Activated naive CD4-positive, alpha-beta T cell treated with anti-CD3 and anti-CD28 coated beads, Interleukin-2, amount 10 ng/mL, durations not matched to agents 7 days and 5 days (primary cell): ENCODE data around the gene ZSCAN32.

ENCODE experiments used
- CTCF ChIA-PET: fragments of 350-600 bp; sonication (Branson Sonifier 250); formaldehyde crosslinking; loops from one replicate; lab custom pipeline; 2021; ENCODE audit warnings: antibody characterized with exemption; lab: Charles Lee
- DNase-seq: peaks from one replicate; pipeline ENCODE4 v3.0.0-alpha.2; 2020
- H3K27ac Mint-ChIP-seq: one replicate; pipeline ENCODE4 v1.8.0; 2021; ENCODE audit warnings: mild to moderate bottlenecking, moderate library complexity, mixed read lengths
- H3K27me3 Mint-ChIP-seq: one replicate; pipeline ENCODE4 v1.8.0; 2021; ENCODE audit warnings: mild to moderate bottlenecking, mixed read lengths
- H3K36me3 Mint-ChIP-seq: one replicate; pipeline ENCODE4 v1.8.0; 2021; ENCODE audit warnings: mixed read lengths
- H3K4me1 Mint-ChIP-seq: one replicate; pipeline ENCODE4 v1.8.0; 2021; ENCODE audit warnings: mixed read lengths
- H3K4me3 Mint-ChIP-seq: one replicate; pipeline ENCODE4 v1.8.0; 2021; ENCODE audit warnings: mild to moderate bottlenecking, moderate library complexity, mixed read lengths
- H3K9me3 Mint-ChIP-seq: one replicate; pipeline ENCODE4 v1.8.0; 2021; ENCODE audit warnings: mixed read lengths

Gene ZSCAN32

GRCh38 chr16:3400779-3401688, at the start of gene ZSCAN32, which contains the start of gene ZNF174:
ZSCAN32 (minus strand) TSS chr16:3401004; CDS start chr16:3397557, 3,447 bp downstream.
ZNF174 (plus strand) TSS chr16:3401215; CDS start chr16:3402005, 790 bp downstream.
- H3K27me3 Mint-ChIP-seq, result no peaks in the 10 kb centered on the region
- peak within 1 kb of the TSS; percentile 91 for H3K27ac Mint-ChIP-seq
- H3K4me1 Mint-ChIP-seq, result peaks cover 43% of the 10 kb centered on the region
- peak within 1 kb of the TSS; percentile 89 for H3K4me3 Mint-ChIP-seq
- H3K9me3 Mint-ChIP-seq, result peaks cover 60% of the 10 kb centered on the region
- H3K36me3 Mint-ChIP-seq, result peaks cover 75% of the 10 kb centered on the region
- CTCF ChIA-PET, result interaction anchor here (1.8 kb wide), 1 partner anchor 56 kb away, joined by 3 read pairs; no protein-coding TSS in a partner anchor
- DNase-seq, result peak; percentile 99

GRCh38 chr16:3444032-3444388, 43.2 kb upstream of the ZSCAN32 start:
- CTCF ChIA-PET, result interaction anchor here (1.4 kb wide), 1 partner anchor 13 kb away, joined by 6 read pairs; no protein-coding TSS in a partner anchor
- Mint-ChIP-seq H3K4me1 (peaks cover 23% of the 10 kb centered on the region), H3K4me3 (peak overlapping the region; percentile 95), H3K27ac (peak overlapping the region; percentile 96), H3K36me3 (peaks cover 47% of the 10 kb centered on the region), H3K27me3 (no peaks in the 10 kb centered on the region), H3K9me3 (peaks cover 24% of the 10 kb centered on the region)
- peak; percentile 58 for DNase-seq

GRCh38 chr16:3443108-3444031, 42.6 kb upstream of the ZSCAN32 start, which contains the start of the genes NAA60 and ZNF597:
NAA60 (plus strand) TSS chr16:3443680; CDS start chr16:3476228, 32,548 bp downstream.
ZNF597 (minus strand) TSS chr16:3443504; CDS start chr16:3443153, 351 bp downstream.
- Mint-ChIP-seq H3K9me3 (peaks cover 27% of the 10 kb centered on the region), H3K4me1 (peaks cover 23% of the 10 kb centered on the region), H3K27me3 (no peaks in the 10 kb centered on the region), H3K4me3 (peak within 1 kb of the TSS; percentile 95), H3K36me3 (peaks cover 42% of the 10 kb centered on the region), H3K27ac (peak within 1 kb of the TSS; percentile 96)
- peak; percentile 84 for DNase-seq
- CTCF ChIA-PET, result interaction anchor here (1.0 to 1.4 kb wide), 2 partner anchors 14 to 30 kb away, joined by 3 to 6 read pairs; no protein-coding TSS in a partner anchor

- peaks cover 6% of the 10 kb centered on the region for H3K27me3 Mint-ChIP-seq
- DNase-seq, result no peak
- H3K27ac Mint-ChIP-seq, result no peak overlapping the region
- peaks cover 29% of the 10 kb centered on the region for H3K9me3 Mint-ChIP-seq
- peaks cover 46% of the 10 kb centered on the region for H3K36me3 Mint-ChIP-seq
- CTCF ChIA-PET, result no interaction called here
- peaks cover 19% of the 10 kb centered on the region for H3K4me1 Mint-ChIP-seq
- no peak overlapping the region for H3K4me3 Mint-ChIP-seq
Measured at GRCh38 chr16:3439637-3440036, 38.8 kb upstream of the ZSCAN32 start.

- H3K27ac Mint-ChIP-seq, result no peak overlapping the region
- no peak for DNase-seq
- H3K9me3 Mint-ChIP-seq, result peaks cover 26% of the 10 kb centered on the region
- peaks cover 6% of the 10 kb centered on the region for H3K27me3 Mint-ChIP-seq
- H3K36me3 Mint-ChIP-seq, result peaks cover 55% of the 10 kb centered on the region
- peaks cover 22% of the 10 kb centered on the region for H3K4me1 Mint-ChIP-seq
- CTCF ChIA-PET, result no interaction called here
- no peak overlapping the region for H3K4me3 Mint-ChIP-seq
Measured at GRCh38 chr16:3434373-3434772, 33.6 kb upstream of the ZSCAN32 start.

GRCh38 chr16:3431779-3432219, 31.0 kb upstream of the ZSCAN32 start:
- CTCF ChIA-PET, result no interaction called here
- Mint-ChIP-seq H3K27me3 (no peaks in the 10 kb centered on the region), H3K27ac (peak overlapping the region; percentile 80), H3K4me1 (peaks cover 22% of the 10 kb centered on the region), H3K36me3 (peaks cover 41% of the 10 kb centered on the region), H3K9me3 (peaks cover 22% of the 10 kb centered on the region), H3K4me3 (no peak overlapping the region)
- peak; percentile 59 for DNase-seq

- peaks cover 55% of the 10 kb centered on the region for H3K9me3 Mint-ChIP-seq
- H3K27me3 Mint-ChIP-seq, result no peaks in the 10 kb centered on the region
- CTCF ChIA-PET, result interaction anchor here (0.6 to 0.9 kb wide), 2 partner anchors 29 to 38 kb away, joined by 3 read pairs; partner anchors contain the start of genes NAA60 and ZNF597
- H3K4me1 Mint-ChIP-seq, result no peaks in the 10 kb centered on the region
- peaks cover 26% of the 10 kb centered on the region for H3K36me3 Mint-ChIP-seq
- DNase-seq, result no peak
- no peak overlapping the region for H3K4me3 Mint-ChIP-seq
- H3K27ac Mint-ChIP-seq, result no peak overlapping the region
Measured at GRCh38 chr16:3413730-3414379, 13.1 kb upstream of the ZSCAN32 start.

GRCh38 chr16:3408561-3409197, 7.9 kb upstream of the ZSCAN32 start:
- CTCF ChIA-PET, result no interaction called here
- Mint-ChIP-seq H3K4me3 (no peak overlapping the region), H3K9me3 (peaks cover 79% of the 10 kb centered on the region), H3K4me1 (no peaks in the 10 kb centered on the region), H3K27me3 (no peaks in the 10 kb centered on the region), H3K36me3 (peaks cover 71% of the 10 kb centered on the region), H3K27ac (peak overlapping the region; percentile 14)
- DNase-seq, result no peak

GRCh38 chr16:3401719-3402397, 1.1 kb upstream of the ZSCAN32 start:
- Mint-ChIP-seq H3K36me3 (peaks cover 75% of the 10 kb centered on the region), H3K27me3 (no peaks in the 10 kb centered on the region), H3K4me3 (peak overlapping the region; percentile 89), H3K9me3 (peaks cover 60% of the 10 kb centered on the region), H3K27ac (peak overlapping the region; percentile 91), H3K4me1 (peaks cover 37% of the 10 kb centered on the region)
- CTCF ChIA-PET, result interaction anchor here (1.8 kb wide), 1 partner anchor 55 kb away, joined by 3 read pairs; no protein-coding TSS in a partner anchor
- DNase-seq, result no peak

- no peak for DNase-seq
- Mint-ChIP-seq H3K4me1 (peaks cover 43% of the 10 kb centered on the region), H3K36me3 (peaks cover 76% of the 10 kb centered on the region), H3K27me3 (no peaks in the 10 kb centered on the region), H3K9me3 (peaks cover 60% of the 10 kb centered on the region), H3K4me3 (peak overlapping the region; percentile 89), H3K27ac (peak overlapping the region; percentile 91)
- CTCF ChIA-PET, result interaction anchor here (1.8 kb wide), 1 partner anchor 57 kb away, joined by 3 read pairs; no protein-coding TSS in a partner anchor
Measured at GRCh38 chr16:3400446-3400778, 392 bp downstream of the ZSCAN32 start.

GRCh38 chr16:3389663-3390338, 11.0 kb downstream of the ZSCAN32 start:
- H3K36me3 Mint-ChIP-seq, result peaks cover 89% of the 10 kb centered on the region
- CTCF ChIA-PET, result no interaction called here
- H3K4me3 Mint-ChIP-seq, result no peak overlapping the region
- H3K9me3 Mint-ChIP-seq, result peaks cover 56% of the 10 kb centered on the region
- DNase-seq, result no peak
- no peak overlapping the region for H3K27ac Mint-ChIP-seq
- H3K27me3 Mint-ChIP-seq, result no peaks in the 10 kb centered on the region
- H3K4me1 Mint-ChIP-seq, result peaks cover 1% of the 10 kb centered on the region

GRCh38 chr16:3388325-3388724, 12.5 kb downstream of the ZSCAN32 start:
- CTCF ChIA-PET, result no interaction called here
- H3K27me3 Mint-ChIP-seq, result no peaks in the 10 kb centered on the region

More at GRCh38 chr16:3388325-3388724, 12.5 kb downstream of the ZSCAN32 start:
- Mint-ChIP-seq H3K27ac (no peak overlapping the region), H3K36me3 (peaks cover 90% of the 10 kb centered on the region), H3K4me1 (no peaks in the 10 kb centered on the region), H3K4me3 (no peak overlapping the region), H3K9me3 (peaks cover 60% of the 10 kb centered on the region)
- DNase-seq, result no peak
